ENCODE results near the gene ST6GALNAC4.

Gene ST6GALNAC4

GRCh38 chr9:127910613-127911205 lies 6.1 kb downstream of the ST6GALNAC4 start:
- DNase-seq: no peak

GRCh38 chr9:127909839-127910273 lies 7.0 kb downstream of the ST6GALNAC4 start:
- no peak for DNase-seq

GRCh38 chr9:127908660-127908926 lies 8.2 kb downstream of the ST6GALNAC4 start:
- no peak for DNase-seq

- no peak for DNase-seq
Observed at GRCh38 chr9:127907867-127908659, 8.8 kb downstream of the ST6GALNAC4 start.

GRCh38 chr9:127905788-127906191 lies 11.1 kb downstream of the ST6GALNAC4 start:
- DNase-seq: no peak

DNA sequence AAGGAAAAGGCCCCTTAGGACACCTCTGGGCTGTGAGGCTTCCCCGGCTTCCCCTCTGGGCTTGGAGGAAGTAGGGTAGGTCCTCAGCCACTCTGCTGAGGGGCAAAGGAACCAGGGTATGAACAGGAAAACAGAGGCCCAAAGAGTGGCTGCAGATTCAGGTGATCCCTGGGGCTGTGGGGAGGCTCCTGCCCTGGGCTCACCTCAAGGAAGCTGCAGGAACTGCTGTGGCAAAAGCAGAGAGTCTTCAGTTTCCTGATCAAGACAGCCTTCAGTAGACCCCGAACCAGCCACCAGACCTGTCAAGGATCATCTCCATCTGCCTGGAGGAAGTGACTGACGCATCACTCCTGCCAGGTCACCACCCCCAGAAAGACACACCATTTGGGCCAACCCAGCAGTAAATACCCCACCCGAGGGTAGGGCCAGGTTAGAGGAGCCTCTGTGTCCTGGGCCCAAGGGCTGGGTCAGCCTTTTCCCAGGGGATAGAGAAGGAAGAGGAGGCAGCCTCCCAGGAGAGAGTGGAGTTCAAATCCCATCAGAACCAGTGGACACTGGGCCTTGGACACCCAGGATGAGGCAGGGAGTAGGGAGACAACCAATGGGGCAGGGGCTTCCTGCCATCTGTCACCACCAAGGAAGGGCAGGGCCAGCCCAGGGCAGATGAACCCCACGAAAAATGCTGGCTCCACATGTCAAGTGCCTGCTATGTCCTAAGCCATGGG lies 11.7 kb downstream of the ST6GALNAC4 start:
- no peak for DNase-seq

- no peak for DNase-seq
Observed at GRCh38 chr9:127904561-127905003, 12.3 kb downstream of the ST6GALNAC4 start.

- no peak for DNase-seq
Observed at GRCh38 chr9:127903557-127904475, 13.0 kb downstream of the ST6GALNAC4 start.

- peak; percentile 51 to 65 for DNase-seq
Observed at GRCh38 chr9:127899128-127899943, 17.5 kb downstream of the ST6GALNAC4 start, which contains the start of gene ST6GALNAC6. Gene ST6GALNAC6, minus strand, starts transcription at chr9:127899603. Its CDS starts 1,622 bp downstream, at chr9:127897981.

DNA sequence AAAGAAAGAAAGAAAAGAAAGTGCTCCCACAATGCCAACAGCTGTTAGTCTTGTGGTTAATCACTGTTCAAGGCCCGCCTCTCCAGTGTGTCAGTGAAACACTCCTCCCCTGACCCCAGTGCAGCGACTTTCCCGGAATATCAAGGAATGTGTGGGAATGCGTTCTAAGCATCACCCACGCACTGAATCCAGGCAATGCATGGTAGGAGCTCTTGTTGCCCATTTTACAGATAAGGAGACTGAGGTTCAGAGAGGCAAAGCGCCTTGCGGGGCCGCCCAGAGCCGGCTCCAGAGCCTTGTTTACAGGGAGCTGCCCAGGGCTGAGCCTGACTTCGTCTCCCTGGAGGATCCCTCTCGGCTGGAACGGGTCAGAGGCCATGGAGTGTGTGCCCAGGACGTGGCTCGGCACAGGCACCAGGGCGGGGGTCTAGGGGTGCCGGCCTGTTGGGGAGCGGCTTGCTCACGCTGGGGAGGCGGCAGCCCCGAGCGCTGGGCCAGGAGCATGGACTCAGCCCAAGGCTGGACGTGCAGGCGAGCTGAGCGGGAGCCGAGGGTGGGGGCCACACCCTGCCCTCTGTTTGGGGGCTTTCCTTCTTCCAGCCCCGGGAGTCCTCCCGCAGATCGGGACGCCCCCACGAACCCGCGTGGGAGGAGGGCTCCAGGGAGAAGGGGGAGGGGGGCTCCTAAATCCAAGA lies 18.3 kb downstream of the ST6GALNAC4 start:
- no peak for DNase-seq

DNA sequence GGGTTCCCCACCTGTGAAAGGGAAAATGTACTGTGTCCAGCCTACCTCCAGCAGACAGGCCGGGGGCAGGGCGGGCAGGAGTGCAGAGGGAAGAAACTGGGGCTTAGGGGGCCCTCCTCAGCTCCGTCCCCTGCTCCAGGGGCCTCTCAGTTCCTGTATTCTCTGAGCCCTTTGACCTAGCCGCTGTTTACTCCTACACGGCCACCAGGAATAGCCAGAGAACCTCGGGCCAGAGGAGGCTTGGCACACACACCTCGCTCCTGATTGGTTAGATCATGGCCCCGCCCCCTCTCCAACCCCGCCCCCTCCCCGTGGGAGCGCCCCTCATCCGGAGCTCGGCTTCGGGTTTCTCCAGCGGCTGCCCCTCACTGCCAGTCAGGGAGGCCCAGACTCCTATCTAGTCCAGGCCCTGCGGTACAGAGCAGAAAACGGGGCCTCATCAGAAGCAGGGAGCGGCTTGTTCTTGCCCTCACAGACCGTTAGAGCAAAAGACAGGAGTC lies 19.6 kb downstream of the ST6GALNAC4 start:
- no peak for DNase-seq

- DNase-seq: no peak
Observed at GRCh38 chr9:127896395-127897192, 20.2 kb downstream of the ST6GALNAC4 start.

DNA sequence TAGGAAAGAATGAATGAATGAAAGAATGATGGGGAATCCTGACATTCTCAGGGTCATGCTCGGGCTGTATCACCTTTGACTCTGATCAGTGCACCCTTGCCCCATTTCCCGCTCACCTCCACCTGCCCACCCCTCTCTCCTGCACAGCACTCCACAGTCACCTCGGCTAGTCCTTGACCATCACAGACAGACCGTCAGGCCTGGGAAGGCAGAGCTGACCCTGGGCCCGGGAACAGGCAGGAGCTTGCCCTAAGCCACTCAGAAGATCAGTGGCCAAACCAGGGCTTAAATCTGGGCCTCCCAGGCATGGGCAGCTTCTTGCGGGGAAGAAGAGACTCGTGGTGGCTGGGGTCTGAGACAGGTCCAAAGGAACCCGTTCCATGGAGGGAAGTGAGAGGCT lies 21.0 kb downstream of the ST6GALNAC4 start:
- no peak for DNase-seq

DNA sequence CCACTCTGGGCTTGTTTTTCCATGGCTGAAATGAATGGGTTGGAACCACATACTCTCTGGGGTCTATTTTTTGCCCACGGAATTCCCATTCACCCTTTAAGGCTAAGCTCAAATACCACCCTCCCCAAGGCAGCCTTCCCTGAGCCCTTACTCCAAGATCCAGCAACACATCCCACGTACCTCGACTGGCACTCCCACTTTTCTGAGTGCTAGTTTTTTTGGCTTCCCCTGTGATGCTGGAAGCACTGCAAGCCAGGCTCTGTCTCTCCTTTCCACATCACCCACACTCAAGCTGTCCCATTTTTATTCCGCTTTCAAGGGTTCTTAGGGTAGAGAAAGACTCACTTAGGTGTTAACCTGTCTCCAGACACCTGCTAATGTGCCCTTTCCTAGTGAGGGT lies 23.4 kb downstream of the ST6GALNAC4 start:
- DNase-seq: no peak

DNA sequence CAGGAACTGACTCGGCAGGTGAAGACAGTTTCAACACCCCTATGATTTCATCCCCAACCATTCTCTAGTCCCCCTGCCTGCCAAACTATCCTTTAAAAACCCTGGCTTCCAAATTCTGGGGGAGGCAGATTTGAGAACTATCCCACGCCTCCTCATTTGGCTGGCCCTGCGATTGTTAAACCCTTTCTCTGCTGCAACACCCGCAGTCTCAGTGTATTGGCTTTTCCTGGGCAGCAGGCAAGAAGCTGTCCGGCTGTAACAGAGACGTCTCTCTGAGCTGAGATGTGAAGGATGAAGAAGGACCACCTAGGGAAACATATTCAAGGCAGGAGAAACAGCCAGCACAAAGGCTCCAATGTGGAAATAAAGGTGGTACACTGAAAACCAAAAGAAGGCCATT lies 24.0 kb downstream of the ST6GALNAC4 start:
- DNase-seq: no peak

GRCh38 chr9:127890053-127890452 lies 26.8 kb downstream of the ST6GALNAC4 start:
- DNase-seq: no peak

DNA sequence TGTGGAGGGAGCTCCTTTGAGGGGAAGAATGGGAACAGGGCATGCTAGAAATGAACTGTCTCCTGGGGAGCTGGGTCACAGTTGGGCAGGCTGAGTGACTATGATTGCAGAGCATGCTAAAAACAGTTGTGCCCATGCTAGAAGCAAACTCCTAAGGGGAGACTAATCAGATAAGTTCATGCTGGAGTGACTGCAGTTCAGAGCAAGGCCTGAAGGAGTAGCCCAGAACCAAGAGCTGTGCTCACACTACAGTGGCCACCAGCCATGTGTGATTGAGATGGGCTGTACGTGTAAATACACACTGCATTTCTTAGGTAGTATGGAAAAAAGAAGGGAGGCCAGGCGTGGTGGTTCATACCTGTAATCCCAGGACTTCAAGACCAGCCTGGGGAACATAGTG lies 29.0 kb downstream of the ST6GALNAC4 start:
- DNase-seq: no peak

- no peak for DNase-seq
Observed at GRCh38 chr9:127886401-127886972, 30.4 kb downstream of the ST6GALNAC4 start.

- DNase-seq: no peak
Observed at GRCh38 chr9:127885508-127886281, 31.1 kb downstream of the ST6GALNAC4 start.

Measured in NCI-H2081 (cell line).